SK-N-SH (cell line): Measurements from ENCODE around the gene SLC4A8. TPM values are rescaled to one million over a fixed set of nuclear protein-coding genes. Genes with fewer than 3 reads are reported as not detected.

Source experiments
- CTCF ChIA-PET: fragments of 300-600, 350-600 bp; formaldehyde crosslinking; extraction: SDS; loops from one replicate; lab custom pipeline; 2021; lab: Yijun Ruan, JAX
- POLR2A ChIA-PET: fragments of 350-600 bp; sonication (Branson Sonifier 250); formaldehyde crosslinking; extraction: SDS; loops from one replicate; lab custom pipeline; 2020; ENCODE audit warnings: antibody characterized with exemption, inconsistent platforms; lab: Yijun Ruan, JAX
- DNase-seq: peaks from one replicate; pipeline ENCODE4 v3.0.0; 2012
- H2AFZ ChIP-seq: fragments of 200-600 bp; sonication (generic); 2 replicates; pipeline ENCODE4 v1.8.1; 2016; ENCODE audit warnings: antibody characterized with exemption, mild to moderate bottlenecking, low read depth
- H3F3A ChIP-seq: fragments of 200-600 bp; sonication (generic); replicated peaks from 2 replicates; pipeline ENCODE3; 2016; ENCODE audit warnings: antibody characterized with exemption, mild to moderate bottlenecking; ENCODE audit not compliant: insufficient read depth
- H3K27ac ChIP-seq, 2 experiments: fragments of 200-500 bp in 1 of 2; fragments of 200-600 bp in 1 of 2; sonication (Bioruptor generic) in 1 of 2; sonication (generic), shearing (Covaris generic) in 1 of 2; 2 replicates each; pipeline versions ENCODE4 v1.5.1 to v1.6.1; 2014 to 2016; ENCODE audit warnings: low read depth in 2 of 2, inconsistent platforms in 1 of 2, low read length in 1 of 2, mild to moderate bottlenecking in 1 of 2, mixed read lengths in 1 of 2
- H3K27me3 ChIP-seq: fragments of 200-600 bp; sonication (generic), shearing (Covaris generic); 2 replicates; pipeline ENCODE4 v1.6.1; 2016; ENCODE audit warnings: mixed run types; ENCODE audit not compliant: insufficient read depth
- H3K36me3 ChIP-seq, 2 experiments: fragments of 200-500 bp in 1 of 2; fragments of 200-600 bp in 1 of 2; sonication (Bioruptor generic) in 1 of 2; sonication (generic) in 1 of 2; replicated peaks in 1 of 2; 2 replicates each; pipeline versions ENCODE3 to v1.5.1; 2014 to 2016; ENCODE audit warnings: low read length in 1 of 2, mild to moderate bottlenecking in 1 of 2; ENCODE audit not compliant: insufficient read depth in 2 of 2, control insufficient read depth in 1 of 2
- H3K4me1 ChIP-seq, 2 experiments: fragments of 200-500 bp in 1 of 2; fragments of 200-600 bp in 1 of 2; sonication (Bioruptor generic) in 1 of 2; sonication (generic), shearing (Covaris generic) in 1 of 2; 2 replicates each; pipeline versions ENCODE4 v1.5.1 to v1.6.1; 2014 to 2016; ENCODE audit warnings: low read depth in 1 of 2, low read length in 1 of 2, mixed run types in 1 of 2; ENCODE audit not compliant: insufficient read depth in 2 of 2, control insufficient read depth in 1 of 2
- H3K4me2 ChIP-seq: fragments of 200-600 bp; sonication (generic), shearing (Covaris generic); 2 replicates; pipeline ENCODE4 v1.6.1; 2017; ENCODE audit warnings: mixed run types
- H3K4me3 ChIP-seq, 2 experiments: fragments of 200-500 bp in 1 of 2; fragments of 200-600 bp in 1 of 2; sonication (Bioruptor generic) in 1 of 2; sonication (generic), shearing (Covaris generic) in 1 of 2; 2 replicates each; pipeline versions ENCODE4 v1.5.1 to v1.8.1; 2014 to 2016; ENCODE audit warnings: low read depth in 2 of 2, inconsistent platforms in 1 of 2, low read length in 1 of 2, mild to moderate bottlenecking in 1 of 2, mixed read lengths in 1 of 2, moderate library complexity in 1 of 2
- H3K79me2 ChIP-seq: fragments of 200-600 bp; sonication (generic); 2 replicates; pipeline ENCODE4 v1.8.1; 2017; ENCODE audit warnings: mild to moderate bottlenecking; ENCODE audit not compliant: insufficient read depth
- H3K9ac ChIP-seq: fragments of 200-600 bp; sonication (generic); 2 replicates; pipeline ENCODE4 v1.6.1; 2017; ENCODE audit warnings: mixed run types
- H3K9me2 ChIP-seq: fragments of 200-600 bp; sonication (generic); 2 replicates; pipeline ENCODE4 v1.6.1; 2017; ENCODE audit warnings: mixed run types
- H3K9me3 ChIP-seq: fragments of 200-600 bp; sonication (generic); 2 replicates; pipeline ENCODE4 v1.6.1; 2017; ENCODE audit warnings: mixed run types, mild to moderate bottlenecking, moderate library complexity
- H4K20me1 ChIP-seq: fragments of 200-600 bp; sonication (generic); 2 replicates; pipeline ENCODE4 v1.6.1; 2017; ENCODE audit warnings: mild to moderate bottlenecking, mixed run types; ENCODE audit not compliant: insufficient read depth
- EP300 ChIP-seq, 2 experiments: IDR thresholded peaks; 2 replicates each; pipeline versions ENCODE4 v1.4.0 to v1.6.1; 2012; ENCODE audit warnings: borderline replicate concordance in 1 of 2, low read depth in 1 of 2, low read length in 1 of 2
- FOXJ3 ChIP-seq: sonication (generic); formaldehyde crosslinking; IDR thresholded peaks from 2 replicates; pipeline ENCODE4 v1.5.1; 2020; ENCODE audit warnings: mild to moderate bottlenecking, missing genetic modification reagents
- FOXM1 ChIP-seq: IDR thresholded peaks from 2 replicates; pipeline ENCODE4 v1.4.0; 2012; ENCODE audit warnings: low read depth, mild to moderate bottlenecking
- GABPA ChIP-seq: IDR thresholded peaks from 2 replicates; pipeline ENCODE4 v1.4.0; 2012; ENCODE audit warnings: low read depth, mild to moderate bottlenecking
- GATA2 ChIP-seq: sonication (generic); formaldehyde crosslinking; IDR thresholded peaks from 2 replicates; pipeline ENCODE4 v1.5.0; 2020; ENCODE audit warnings: mild to moderate bottlenecking, missing genetic modification reagents
- JUND ChIP-seq: IDR thresholded peaks from 2 replicates; pipeline ENCODE4 v1.4.0; 2012
- MXI1 ChIP-seq: IDR thresholded peaks from 2 replicates; pipeline ENCODE4 v1.6.1; 2012; ENCODE audit warnings: mild to moderate bottlenecking, low read depth, low read length, improper control_type of control experiment
- NFIC ChIP-seq: IDR thresholded peaks from 2 replicates; pipeline ENCODE4 v1.4.0; 2012; ENCODE audit warnings: borderline replicate concordance
- RAD21 ChIP-seq: IDR thresholded peaks from 2 replicates; pipeline ENCODE4 v1.6.1; 2012; ENCODE audit warnings: mild to moderate bottlenecking, low read length
- RCOR1 ChIP-seq: fragments of 150-350 bp; IDR thresholded peaks from 2 replicates; pipeline ENCODE4 v1.6.1; 2017; ENCODE audit warnings: antibody characterized with exemption, low read length
- RFX5 ChIP-seq: IDR thresholded peaks from 2 replicates; pipeline ENCODE4 v1.6.1; 2012; ENCODE audit warnings: mild to moderate bottlenecking, improper control_type of control experiment, low read length
- SIN3A ChIP-seq: IDR thresholded peaks from 2 replicates; pipeline ENCODE4 v1.6.1; 2012; ENCODE audit warnings: low read depth, mild to moderate bottlenecking, low read length, moderate library complexity, borderline replicate concordance
- TAF1 ChIP-seq: IDR thresholded peaks from 2 replicates; pipeline ENCODE4 v1.6.1; 2012; ENCODE audit warnings: low read depth, mild to moderate bottlenecking, low read length, moderate library complexity, borderline replicate concordance
- TCF12 ChIP-seq: IDR thresholded peaks from 2 replicates; pipeline ENCODE4 v1.4.0; 2012
- TEAD4 ChIP-seq: IDR thresholded peaks from 2 replicates; pipeline ENCODE4 v1.4.0; 2012; ENCODE audit warnings: mild to moderate bottlenecking, borderline replicate concordance; ENCODE audit not compliant: insufficient read depth
- YY1 ChIP-seq: IDR thresholded peaks from 2 replicates; pipeline ENCODE4 v1.4.0; 2012; ENCODE audit warnings: low read depth, mild to moderate bottlenecking
- WGBS: methylation state at CpG from one replicate; pipeline ENCODE4 v1.1.6; 2017; ENCODE audit warnings: low lambda C conversion rate; 5-methylcytosine and 5-hydroxymethylcytosine counted together
- polyA plus RNA-seq, 3 experiments: library from polyadenylated mRNA; depleted of rRNA; stranded (reverse); fragments of >200 nt; gene quantifications; 2 replicates each; pipeline ENCODE4 v1.2.3, GENCODE V29; 2012
- TF ChIP-seq, protein P1 (sequence below): IDR thresholded peaks from 2 replicates; pipeline ENCODE4 v1.4.0; 2012; ENCODE audit warnings: low read depth, borderline replicate concordance

Gene SLC4A8
- polyA plus RNA-seq, 1 of the 3 experiments (the other 2 are of a cell fraction) = 5.2 TPM

DNA sequence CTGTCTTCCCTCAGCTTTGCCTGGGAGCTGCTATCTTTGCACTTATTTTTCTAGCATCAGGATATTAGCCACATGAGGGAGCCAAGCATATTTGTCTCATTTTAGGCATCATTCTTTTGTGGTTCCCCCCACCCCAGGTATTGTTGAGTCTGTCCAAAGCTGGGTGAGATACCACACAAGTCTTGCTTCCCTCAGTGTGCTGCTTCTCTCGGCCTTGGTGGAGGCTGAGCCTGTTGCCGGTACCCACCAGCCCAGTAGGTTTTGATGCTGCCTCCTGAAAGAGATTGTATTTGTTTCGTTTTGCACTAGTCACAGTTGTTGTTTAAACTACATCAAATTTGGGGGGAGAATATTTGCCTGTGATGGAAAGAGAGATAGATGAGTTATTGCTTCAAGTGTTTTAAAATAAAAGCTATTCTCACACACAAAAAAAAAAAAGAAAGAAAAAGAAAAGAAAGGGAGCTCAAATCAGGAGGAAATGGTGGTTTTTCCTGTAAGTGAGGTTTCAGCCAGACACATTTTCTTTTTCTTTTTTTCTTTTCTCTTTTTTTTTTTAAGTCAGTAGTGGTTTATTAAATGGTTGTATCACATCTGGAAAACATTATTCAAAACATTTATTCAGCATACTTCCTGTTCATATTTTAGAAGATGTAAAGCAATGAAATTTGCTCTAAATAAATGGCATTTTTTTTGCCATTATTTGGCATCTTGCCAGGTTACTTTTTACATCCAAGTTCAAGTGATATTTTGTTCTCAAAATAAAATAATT is 58.5 kb downstream of the SLC4A8 start (continued):
- TF ChIP-seq RAD21 = peak; percentile 42

DNA sequence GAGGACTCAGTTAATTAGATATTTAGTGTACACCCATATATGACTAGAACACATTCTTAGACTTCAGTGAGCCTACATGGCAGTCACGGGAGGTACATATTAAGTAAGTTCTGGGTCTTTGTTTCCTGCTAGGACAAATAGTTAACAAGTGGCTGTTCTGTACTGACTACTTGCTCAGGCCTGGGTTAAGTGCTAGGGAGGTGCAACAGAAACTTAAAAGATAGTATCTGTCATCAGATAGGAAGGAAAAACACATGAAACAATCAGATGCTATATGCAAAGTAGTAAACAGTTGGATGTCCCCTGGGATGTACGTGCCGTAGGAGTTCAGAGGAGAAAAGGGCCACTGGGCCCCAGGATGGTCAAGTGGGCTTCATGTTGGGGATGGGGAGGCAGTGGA is 59.5 kb downstream of the SLC4A8 start:
- ChIA-PET POLR2A (no interaction called here), CTCF (interaction anchor here (1.2 to 1.7 kb wide), 2 partner anchors 41 to 48 kb away, joined by 3 to 7 read pairs; no protein-coding TSS in a partner anchor)
- Histone ChIP-seq H3K4me1 (peaks cover 0 to 4% of the 10 kb centered on the region in 2 experiments; a peak in 2 of 4 replicates), H3F3A (no peaks in the 10 kb centered on the region), H3K4me2 (no peak overlapping the region), H3K4me3 (no peak overlapping the region), H2AFZ (no peak overlapping the region), H3K27me3 (no peaks in the 10 kb centered on the region), H3K9me3 (no peaks in the 10 kb centered on the region), H4K20me1 (no peaks in the 10 kb centered on the region), H3K27ac (no peak overlapping the region), H3K9ac (no peak overlapping the region), H3K79me2 (no peaks in the 10 kb centered on the region), H3K36me3 (no peaks in the 10 kb centered on the region), H3K9me2 (no peaks in the 10 kb centered on the region)
- TF ChIP-seq NFIC = no peak
- TF ChIP-seq TCF12 = no peak
- no peak for TF ChIP-seq TEAD4
- DNase-seq = no peak
- WGBS = 94% methylated on average over 3 of the region's 3 CpGs

DNA sequence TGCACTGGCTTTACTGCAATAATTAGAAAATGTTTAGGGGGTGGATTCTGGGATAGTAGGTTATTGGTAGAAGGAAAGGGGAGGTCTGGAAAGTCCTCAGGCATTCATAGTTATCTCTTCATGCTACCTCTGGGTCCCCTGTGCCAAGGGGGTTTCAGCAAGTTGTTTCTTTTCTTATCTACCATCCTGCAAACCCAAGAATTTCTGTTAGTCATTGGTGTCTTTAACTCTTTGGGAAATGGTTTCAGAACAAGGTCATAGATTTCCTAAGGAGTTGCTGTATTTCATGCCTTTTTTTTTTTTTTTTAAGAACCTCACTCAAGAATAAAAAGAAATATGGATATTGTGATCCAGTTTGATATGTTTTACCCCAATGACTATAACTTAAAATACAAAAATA is 63.6 kb downstream of the SLC4A8 start:
- Histone ChIP-seq H3K9ac (no peak overlapping the region), H3K36me3 (no peaks in the 10 kb centered on the region), H3F3A (no peaks in the 10 kb centered on the region), H3K4me1 (peaks cover 0 to 21% of the 10 kb centered on the region in 2 experiments; a peak in 2 of 4 replicates), H3K9me2 (no peaks in the 10 kb centered on the region), H3K4me2 (no peak overlapping the region), H2AFZ (no peak overlapping the region), H3K27ac (no peak overlapping the region), H4K20me1 (no peaks in the 10 kb centered on the region), H3K27me3 (no peaks in the 10 kb centered on the region), H3K79me2 (no peaks in the 10 kb centered on the region), H3K4me3 (no peak overlapping the region), H3K9me3 (no peaks in the 10 kb centered on the region)
- CTCF ChIA-PET = interaction anchor here (0.8 to 1.3 kb wide), 2 partner anchors 39 to 49 kb away, joined by 3 to 4 read pairs; no protein-coding TSS in a partner anchor
- POLR2A ChIA-PET = no interaction called here
- no peak for TF ChIP-seq TAF1
- no peak for TF ChIP-seq TCF12
- TF ChIP-seq MXI1 = no peak
- TF ChIP-seq JUND = no peak
- TF ChIP-seq FOXM1 = no peak
- TF ChIP-seq SIN3A = no peak
- TF ChIP-seq RFX5 = no peak
- TF ChIP-seq GATA2 (CRISPR knock-in tag) = no peak
- no peak for TF ChIP-seq RCOR1
- no peak for TF ChIP-seq GABPA
- TF ChIP-seq FOXJ3 (CRISPR knock-in tag) = no peak
- TF ChIP-seq YY1 = no peak
- no peak for TF ChIP-seq RAD21
- TF ChIP-seq, protein P1, sequence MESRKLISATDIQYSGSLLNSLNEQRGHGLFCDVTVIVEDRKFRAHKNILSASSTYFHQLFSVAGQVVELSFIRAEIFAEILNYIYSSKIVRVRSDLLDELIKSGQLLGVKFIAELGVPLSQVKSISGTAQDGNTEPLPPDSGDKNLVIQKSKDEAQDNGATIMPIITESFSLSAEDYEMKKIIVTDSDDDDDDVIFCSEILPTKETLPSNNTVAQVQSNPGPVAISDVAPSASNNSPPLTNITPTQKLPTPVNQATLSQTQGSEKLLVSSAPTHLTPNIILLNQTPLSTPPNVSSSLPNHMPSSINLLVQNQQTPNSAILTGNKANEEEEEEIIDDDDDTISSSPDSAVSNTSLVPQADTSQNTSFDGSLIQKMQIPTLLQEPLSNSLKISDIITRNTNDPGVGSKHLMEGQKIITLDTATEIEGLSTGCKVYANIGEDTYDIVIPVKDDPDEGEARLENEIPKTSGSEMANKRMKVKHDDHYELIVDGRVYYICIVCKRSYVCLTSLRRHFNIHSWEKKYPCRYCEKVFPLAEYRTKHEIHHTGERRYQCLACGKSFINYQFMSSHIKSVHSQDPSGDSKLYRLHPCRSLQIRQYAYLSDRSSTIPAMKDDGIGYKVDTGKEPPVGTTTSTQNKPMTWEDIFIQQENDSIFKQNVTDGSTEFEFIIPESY = no peak
- no peak for TF ChIP-seq EP300 (IDR thresholded peaks at IDR 0.05; ENCODE audit: borderline replicate concordance in 1 of 2, low read depth in 1 of 2, low read length in 1 of 2)
- no peak for DNase-seq
